HEK293 (cell line): ENCODE data around the gene OPALIN.

ENCODE experiments used
- CTCF ChIA-PET: fragments of 350-600 bp; formaldehyde crosslinking; extraction: SDS; loops from one replicate; lab custom pipeline; 2021; ENCODE audit warnings: antibody characterized with exemption; lab: Yijun Ruan, JAX
- POLR2A ChIA-PET: fragments of 300-600 bp; formaldehyde crosslinking; extraction: SDS; loops from one replicate; lab custom pipeline; 2020; ENCODE audit warnings: antibody characterized with exemption, inconsistent platforms; lab: Yijun Ruan, JAX
- H3K27ac ChIP-seq: fragments of 200-500 bp; sonication (Bioruptor generic); 2 replicates; pipeline ENCODE4 v1.5.1; 2014; ENCODE audit warnings: low read depth, low read length, control low read depth, inconsistent platforms; ENCODE audit errors: extremely low read depth
- H3K36me3 ChIP-seq, 2 experiments: fragments of 200-500 bp in 1 of 2; sonication (Bioruptor generic) in 1 of 2; 1 replicate in 1 of 2; 2 replicates in 1 of 2; pipeline ENCODE4 v1.5.1; 2014 to 2017; ENCODE audit warnings: inconsistent platforms in 2 of 2, low read length in 2 of 2; ENCODE audit not compliant: control insufficient read depth in 2 of 2, insufficient read depth in 1 of 2
- H3K4me1 ChIP-seq: fragments of 200-500 bp; sonication (Bioruptor generic); 2 replicates; pipeline ENCODE4 v1.5.1; 2014; ENCODE audit warnings: mild to moderate bottlenecking, low read length, inconsistent platforms; ENCODE audit not compliant: control insufficient read depth, insufficient read depth
- H3K4me3 ChIP-seq: 2 replicates; pipeline ENCODE4 v1.5.1; 2011; ENCODE audit warnings: low read depth, mild to moderate bottlenecking, control low read depth, low read length, moderate library complexity
- H3K9me3 ChIP-seq: fragments of 200-500 bp; sonication (Bioruptor generic); 2 replicates; pipeline ENCODE4 v1.5.1; 2014; ENCODE audit warnings: low read depth, low read length, inconsistent platforms; ENCODE audit not compliant: control insufficient read depth, insufficient read depth
- FEZF1 ChIP-seq: fragments of 450-650 bp; formaldehyde crosslinking; IDR thresholded peaks from 2 replicates; pipeline ENCODE4 v1.5.1; 2016; ENCODE audit warnings: missing biosample characterization, missing genetic modification characterization
- GFI1B ChIP-seq: fragments of 450-650 bp; formaldehyde crosslinking; IDR thresholded peaks from 2 replicates; pipeline ENCODE4 v1.5.1; 2016; ENCODE audit warnings: missing biosample characterization, missing genetic modification characterization
- GLIS2 ChIP-seq: fragments of 450-650 bp; formaldehyde crosslinking; IDR thresholded peaks from 2 replicates; pipeline ENCODE4 v1.5.1; 2016; ENCODE audit warnings: missing biosample characterization, missing genetic modification characterization
- KLF9 ChIP-seq: fragments of 450-650 bp; formaldehyde crosslinking; IDR thresholded peaks from 2 replicates; pipeline ENCODE4 v1.5.1; 2016; ENCODE audit warnings: missing biosample characterization, missing genetic modification characterization, low read depth
- SALL2 ChIP-seq: fragments of 450-650 bp; formaldehyde crosslinking; IDR thresholded peaks from 2 replicates; pipeline ENCODE4 v1.5.0; 2017; ENCODE audit warnings: missing biosample characterization, mild to moderate bottlenecking, missing genetic modification characterization, borderline replicate concordance
- ZFP3 ChIP-seq: fragments of 450-650 bp; formaldehyde crosslinking; IDR thresholded peaks from 2 replicates; pipeline ENCODE4 v1.5.1; 2016; ENCODE audit warnings: low read depth, missing biosample characterization, missing genetic modification characterization
- ZNF140 ChIP-seq: fragments of 450-650 bp; formaldehyde crosslinking; IDR thresholded peaks from 2 replicates; pipeline ENCODE4 v1.5.1; 2016; ENCODE audit warnings: missing biosample characterization, missing genetic modification characterization
- ZNF211 ChIP-seq: fragments of 450-650 bp; formaldehyde crosslinking; IDR thresholded peaks from 2 replicates; pipeline ENCODE4 v1.5.1; 2016; ENCODE audit warnings: low read depth, missing biosample characterization, missing genetic modification characterization
- ZNF214 ChIP-seq: fragments of 450-650 bp; formaldehyde crosslinking; IDR thresholded peaks from 2 replicates; pipeline ENCODE4 v1.5.1; 2017; ENCODE audit warnings: missing biosample characterization, mild to moderate bottlenecking, missing genetic modification characterization, borderline replicate concordance
- ZNF324 ChIP-seq: fragments of 450-650 bp; formaldehyde crosslinking; IDR thresholded peaks from 2 replicates; pipeline ENCODE4 v1.5.1; 2016; ENCODE audit warnings: missing biosample characterization, missing genetic modification characterization
- ZNF335 ChIP-seq: fragments of 450-650 bp; formaldehyde crosslinking; conservative IDR thresholded peaks from 2 replicates; pipeline ENCODE4 v1.5.1; 2016; ENCODE audit warnings: missing biosample characterization, missing genetic modification characterization
- ZNF350 ChIP-seq: fragments of 450-650 bp; formaldehyde crosslinking; IDR thresholded peaks from 2 replicates; pipeline ENCODE4 v1.5.0; 2017; ENCODE audit warnings: missing biosample characterization, mild to moderate bottlenecking, missing genetic modification characterization
- ZNF48 ChIP-seq: fragments of 450-650 bp; formaldehyde crosslinking; IDR thresholded peaks from 2 replicates; pipeline ENCODE4 v1.5.1; 2016; ENCODE audit warnings: missing biosample characterization, missing genetic modification characterization
- ZNF664 ChIP-seq: fragments of 450-650 bp; formaldehyde crosslinking; IDR thresholded peaks from 2 replicates; pipeline ENCODE4 v1.5.1; 2016; ENCODE audit warnings: missing biosample characterization, missing genetic modification characterization
- ZNF830 ChIP-seq: fragments of 450-650 bp; IDR thresholded peaks from 2 replicates; pipeline ENCODE4 v1.5.0; 2018; ENCODE audit warnings: missing biosample characterization, missing genetic modification characterization, low read depth, mild to moderate bottlenecking, moderate library complexity
- TF ChIP-seq, protein P1 (sequence below): fragments of 450-650 bp; formaldehyde crosslinking; IDR thresholded peaks from 2 replicates; pipeline ENCODE4 v1.5.1; 2016; ENCODE audit warnings: missing biosample characterization, missing genetic modification characterization, borderline replicate concordance
- TF ChIP-seq, protein P2 (sequence below): fragments of 450-650 bp; formaldehyde crosslinking; IDR thresholded peaks from 2 replicates; pipeline ENCODE4 v1.5.1; 2016; ENCODE audit warnings: missing biosample characterization, missing genetic modification characterization
- TF ChIP-seq, protein P3 (sequence below): IDR thresholded peaks from 2 replicates; pipeline ENCODE4 v1.6.1; 2011; ENCODE audit warnings: mild to moderate bottlenecking, low read depth, low read length, borderline replicate concordance
- TF ChIP-seq, protein P4 (sequence below): fragments of 450-650 bp; formaldehyde crosslinking; IDR thresholded peaks from 2 replicates; pipeline ENCODE4 v1.5.1; 2016; ENCODE audit warnings: missing biosample characterization, missing genetic modification characterization

OPALIN gene

GRCh38 chr10:96402417-96403305, 43.9 kb upstream of the OPALIN start:
- Histone ChIP-seq H3K4me3 (no peak overlapping the region), H3K36me3 (no peaks in the 10 kb centered on the region), H3K4me1 (no peaks in the 10 kb centered on the region), H3K27ac (no peak overlapping the region), H3K9me3 (no peaks in the 10 kb centered on the region)
- TF ChIP-seq ZNF664 (tag by site-specific recombination) (no peak), ZNF140 (tag by site-specific recombination) (no peak), FEZF1 (no peak), ZNF211 (tag by site-specific recombination) (no peak), KLF9 (no peak), ZNF350 (tag by site-specific recombination) (no peak), ZNF335 (tag by site-specific recombination) (no peak), GFI1B (tag by site-specific recombination) (no peak), ZNF48 (tag by site-specific recombination) (no peak), SALL2 (tag by site-specific recombination) (no peak), GLIS2 (tag by site-specific recombination) (no peak), ZNF830 (tag by site-specific recombination) (no peak), ZNF324 (no peak), ZNF214 (tag by site-specific recombination) (no peak), ZFP3 (tag by site-specific recombination) (no peak)
- TF ChIP-seq, protein P1, sequence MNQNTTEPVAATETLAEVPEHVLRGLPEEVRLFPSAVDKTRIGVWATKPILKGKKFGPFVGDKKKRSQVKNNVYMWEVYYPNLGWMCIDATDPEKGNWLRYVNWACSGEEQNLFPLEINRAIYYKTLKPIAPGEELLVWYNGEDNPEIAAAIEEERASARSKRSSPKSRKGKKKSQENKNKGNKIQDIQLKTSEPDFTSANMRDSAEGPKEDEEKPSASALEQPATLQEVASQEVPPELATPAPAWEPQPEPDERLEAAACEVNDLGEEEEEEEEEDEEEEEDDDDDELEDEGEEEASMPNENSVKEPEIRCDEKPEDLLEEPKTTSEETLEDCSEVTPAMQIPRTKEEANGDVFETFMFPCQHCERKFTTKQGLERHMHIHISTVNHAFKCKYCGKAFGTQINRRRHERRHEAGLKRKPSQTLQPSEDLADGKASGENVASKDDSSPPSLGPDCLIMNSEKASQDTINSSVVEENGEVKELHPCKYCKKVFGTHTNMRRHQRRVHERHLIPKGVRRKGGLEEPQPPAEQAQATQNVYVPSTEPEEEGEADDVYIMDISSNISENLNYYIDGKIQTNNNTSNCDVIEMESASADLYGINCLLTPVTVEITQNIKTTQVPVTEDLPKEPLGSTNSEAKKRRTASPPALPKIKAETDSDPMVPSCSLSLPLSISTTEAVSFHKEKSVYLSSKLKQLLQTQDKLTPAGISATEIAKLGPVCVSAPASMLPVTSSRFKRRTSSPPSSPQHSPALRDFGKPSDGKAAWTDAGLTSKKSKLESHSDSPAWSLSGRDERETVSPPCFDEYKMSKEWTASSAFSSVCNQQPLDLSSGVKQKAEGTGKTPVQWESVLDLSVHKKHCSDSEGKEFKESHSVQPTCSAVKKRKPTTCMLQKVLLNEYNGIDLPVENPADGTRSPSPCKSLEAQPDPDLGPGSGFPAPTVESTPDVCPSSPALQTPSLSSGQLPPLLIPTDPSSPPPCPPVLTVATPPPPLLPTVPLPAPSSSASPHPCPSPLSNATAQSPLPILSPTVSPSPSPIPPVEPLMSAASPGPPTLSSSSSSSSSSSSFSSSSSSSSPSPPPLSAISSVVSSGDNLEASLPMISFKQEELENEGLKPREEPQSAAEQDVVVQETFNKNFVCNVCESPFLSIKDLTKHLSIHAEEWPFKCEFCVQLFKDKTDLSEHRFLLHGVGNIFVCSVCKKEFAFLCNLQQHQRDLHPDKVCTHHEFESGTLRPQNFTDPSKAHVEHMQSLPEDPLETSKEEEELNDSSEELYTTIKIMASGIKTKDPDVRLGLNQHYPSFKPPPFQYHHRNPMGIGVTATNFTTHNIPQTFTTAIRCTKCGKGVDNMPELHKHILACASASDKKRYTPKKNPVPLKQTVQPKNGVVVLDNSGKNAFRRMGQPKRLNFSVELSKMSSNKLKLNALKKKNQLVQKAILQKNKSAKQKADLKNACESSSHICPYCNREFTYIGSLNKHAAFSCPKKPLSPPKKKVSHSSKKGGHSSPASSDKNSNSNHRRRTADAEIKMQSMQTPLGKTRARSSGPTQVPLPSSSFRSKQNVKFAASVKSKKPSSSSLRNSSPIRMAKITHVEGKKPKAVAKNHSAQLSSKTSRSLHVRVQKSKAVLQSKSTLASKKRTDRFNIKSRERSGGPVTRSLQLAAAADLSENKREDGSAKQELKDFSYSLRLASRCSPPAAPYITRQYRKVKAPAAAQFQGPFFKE (tag by site-specific recombination): no peak
- TF ChIP-seq, protein P2, sequence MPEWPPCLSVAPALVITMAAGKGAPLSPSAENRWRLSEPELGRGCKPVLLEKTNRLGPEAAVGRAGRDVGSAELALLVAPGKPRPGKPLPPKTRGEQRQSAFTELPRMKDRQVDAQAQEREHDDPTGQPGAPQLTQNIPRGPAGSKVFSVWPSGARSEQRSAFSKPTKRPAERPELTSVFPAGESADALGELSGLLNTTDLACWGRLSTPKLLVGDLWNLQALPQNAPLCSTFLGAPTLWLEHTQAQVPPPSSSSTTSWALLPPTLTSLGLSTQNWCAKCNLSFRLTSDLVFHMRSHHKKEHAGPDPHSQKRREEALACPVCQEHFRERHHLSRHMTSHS: no peak
- TF ChIP-seq, protein P3, sequence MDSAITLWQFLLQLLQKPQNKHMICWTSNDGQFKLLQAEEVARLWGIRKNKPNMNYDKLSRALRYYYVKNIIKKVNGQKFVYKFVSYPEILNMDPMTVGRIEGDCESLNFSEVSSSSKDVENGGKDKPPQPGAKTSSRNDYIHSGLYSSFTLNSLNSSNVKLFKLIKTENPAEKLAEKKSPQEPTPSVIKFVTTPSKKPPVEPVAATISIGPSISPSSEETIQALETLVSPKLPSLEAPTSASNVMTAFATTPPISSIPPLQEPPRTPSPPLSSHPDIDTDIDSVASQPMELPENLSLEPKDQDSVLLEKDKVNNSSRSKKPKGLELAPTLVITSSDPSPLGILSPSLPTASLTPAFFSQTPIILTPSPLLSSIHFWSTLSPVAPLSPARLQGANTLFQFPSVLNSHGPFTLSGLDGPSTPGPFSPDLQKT: no peak
- TF ChIP-seq, protein P4, sequence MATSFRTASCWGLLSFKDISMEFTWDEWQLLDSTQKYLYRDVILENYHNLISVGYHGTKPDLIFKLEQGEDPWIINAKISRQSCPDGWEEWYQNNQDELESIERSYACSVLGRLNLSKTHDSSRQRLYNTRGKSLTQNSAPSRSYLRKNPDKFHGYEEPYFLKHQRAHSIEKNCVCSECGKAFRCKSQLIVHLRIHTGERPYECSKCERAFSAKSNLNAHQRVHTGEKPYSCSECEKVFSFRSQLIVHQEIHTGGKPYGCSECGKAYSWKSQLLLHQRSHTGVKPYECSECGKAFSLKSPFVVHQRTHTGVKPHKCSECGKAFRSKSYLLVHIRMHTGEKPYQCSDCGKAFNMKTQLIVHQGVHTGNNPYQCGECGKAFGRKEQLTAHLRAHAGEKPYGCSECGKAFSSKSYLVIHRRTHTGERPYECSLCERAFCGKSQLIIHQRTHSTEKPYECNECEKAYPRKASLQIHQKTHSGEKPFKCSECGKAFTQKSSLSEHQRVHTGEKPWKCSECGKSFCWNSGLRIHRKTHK (tag by site-specific recombination): no peak
- ChIA-PET POLR2A (no interaction called here), CTCF (interaction anchor here (1.4 kb wide), 1 partner anchor 111 kb away, joined by 4 read pairs; the partner anchor contains the start of gene TLL2)
